Measurements from ENCODE around the gene COLEC12. TPM values are rescaled to one million over a fixed set of nuclear protein-coding genes. Genes with fewer than 3 reads are reported as not detected.

The COLEC12 gene
- polyA plus RNA-seq, 4 donors: 0.22 to 5.4 (median 2.0) TPM

DNA sequence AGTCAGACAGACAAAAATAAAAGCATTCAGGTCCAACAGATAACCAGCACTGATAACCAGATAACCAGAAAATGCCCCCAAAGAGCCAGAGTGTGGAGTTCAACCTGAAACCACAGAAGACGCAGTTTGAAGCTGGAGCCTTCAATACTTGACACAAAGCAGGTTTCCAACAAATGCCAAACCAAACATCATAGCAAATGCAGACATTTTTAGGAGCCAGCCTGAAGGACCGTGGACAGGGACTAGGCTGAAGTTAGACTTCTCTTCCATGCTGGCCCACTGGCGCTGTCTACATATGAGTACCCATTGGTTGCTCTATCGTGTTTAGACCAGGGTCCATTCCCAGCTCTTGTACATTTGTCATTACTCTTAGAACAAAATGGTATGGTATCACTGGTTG lies 9.9 kb downstream of the COLEC12 start:
- Histone ChIP-seq H3K4me3 (ENCODE audit: low read depth in 1 of 3, low read length in 3 of 3) (no peak overlapping the region), H3K27me3 (ENCODE audit: control insufficient read depth in 3 of 3, insufficient read depth in 3 of 3, low read length in 3 of 3) (no peaks in the 10 kb centered on the region), H3K9me3 (ENCODE audit: control insufficient read depth in 2 of 2, insufficient read depth in 1 of 2, low read depth in 1 of 2, low read length in 1 of 2) (peaks cover 0 to 5% of the 10 kb centered on the region in 2 donors), H3K36me3 (ENCODE audit: control insufficient read depth in 3 of 3, insufficient read depth in 2 of 3, low read depth in 1 of 3, low read length in 3 of 3) (no peaks in the 10 kb centered on the region), H3K27ac (ENCODE audit: low read depth in 1 of 3, low read length in 2 of 3) (no peak overlapping the region), H3K4me1 (ENCODE audit: control insufficient read depth in 3 of 3, insufficient read depth in 2 of 3, low read depth in 1 of 3, low read length in 2 of 3) (no peaks in the 10 kb centered on the region)
- DNase-seq (no peak), FAIRE-seq (no peak)
- WGBS, 3 donors: 78 to 82% (median 80%) methylated on average over 4 of the region's 4 CpGs

- Histone ChIP-seq H3K36me3 (ENCODE audit: control insufficient read depth in 3 of 3, insufficient read depth in 2 of 3, low read depth in 1 of 3, low read length in 3 of 3) (no peaks in the 10 kb centered on the region), H3K4me1 (ENCODE audit: control insufficient read depth in 3 of 3, insufficient read depth in 2 of 3, low read depth in 1 of 3, low read length in 2 of 3) (no peaks in the 10 kb centered on the region), H3K27me3 (ENCODE audit: control insufficient read depth in 3 of 3, insufficient read depth in 3 of 3, low read length in 3 of 3) (no peaks in the 10 kb centered on the region), H3K4me3 (ENCODE audit: low read depth in 1 of 3, low read length in 3 of 3) (no peak overlapping the region), H3K9me3 (ENCODE audit: control insufficient read depth in 2 of 2, insufficient read depth in 1 of 2, low read depth in 1 of 2, low read length in 1 of 2) (peaks cover 0 to 5% of the 10 kb centered on the region in 2 donors), H3K27ac (ENCODE audit: low read depth in 1 of 3, low read length in 2 of 3) (no peak overlapping the region)
- WGBS, 3 donors: 46 to 66% (median 52%) methylated on average over 5 of the region's 5 CpGs
- DNase-seq (no peak), FAIRE-seq (no peak)
These were observed 10.5 kb downstream of the COLEC12 start for GRCh38 chr18:490024-490366.

- Histone ChIP-seq H3K27ac (ENCODE audit: low read depth in 1 of 3, low read length in 2 of 3) (no peak overlapping the region), H3K27me3 (ENCODE audit: control insufficient read depth in 3 of 3, insufficient read depth in 3 of 3, low read length in 3 of 3) (no peaks in the 10 kb centered on the region), H3K9me3 (ENCODE audit: control insufficient read depth in 2 of 2, insufficient read depth in 1 of 2, low read depth in 1 of 2, low read length in 1 of 2) (peaks cover 0 to 5% of the 10 kb centered on the region in 2 donors), H3K36me3 (ENCODE audit: control insufficient read depth in 3 of 3, insufficient read depth in 2 of 3, low read depth in 1 of 3, low read length in 3 of 3) (no peaks in the 10 kb centered on the region), H3K4me1 (ENCODE audit: control insufficient read depth in 3 of 3, insufficient read depth in 2 of 3, low read depth in 1 of 3, low read length in 2 of 3) (no peaks in the 10 kb centered on the region), H3K4me3 (ENCODE audit: low read depth in 1 of 3, low read length in 3 of 3) (no peak overlapping the region)
- DNase-seq (no peak), FAIRE-seq (no peak)
- 71 to 76% (median 74%) methylated on average over 8 of the region's 8 CpGs for WGBS, 3 donors
These were observed 11.1 kb downstream of the COLEC12 start for GRCh38 chr18:489244-490023.

GRCh38 chr18:486929-487740 lies 13.4 kb downstream of the COLEC12 start:
- FAIRE-seq: no peak
- WGBS, 3 donors: 60 to 79% (median 70%) methylated on average over 3 of the region's 3 CpGs

DNA sequence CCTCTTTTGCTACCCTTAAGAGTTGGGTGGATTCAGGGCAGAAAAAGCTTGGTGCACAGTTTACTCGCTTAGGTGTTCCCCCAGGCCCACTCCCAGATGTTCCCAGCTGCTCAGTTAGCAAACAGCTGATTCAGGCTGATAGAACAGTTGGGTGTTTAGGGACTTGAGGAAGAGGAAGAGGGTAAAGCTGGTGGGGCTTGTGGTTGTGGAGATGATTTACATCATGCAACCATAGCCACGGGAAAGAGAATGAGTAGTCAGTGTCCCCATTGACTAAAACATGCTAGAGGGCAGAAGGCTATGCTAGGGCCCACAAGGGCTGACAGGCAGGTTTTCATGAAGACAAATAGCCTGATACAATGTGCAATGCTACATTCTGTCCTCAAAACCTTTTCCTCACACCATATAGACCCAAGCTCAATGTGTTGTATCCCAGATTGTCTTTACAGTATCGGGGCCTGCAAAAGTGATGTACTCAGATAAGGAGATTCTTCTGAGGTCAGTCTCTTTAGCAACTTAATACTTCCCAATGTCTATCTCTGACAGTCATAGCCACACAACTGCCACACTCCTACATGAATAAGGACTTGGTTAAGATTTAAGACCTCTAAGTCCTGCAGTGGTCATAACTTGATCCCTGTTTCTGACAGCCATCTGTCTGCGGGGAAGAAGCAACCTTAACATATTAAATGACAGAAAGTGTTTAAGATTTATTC lies 15.6 kb downstream of the COLEC12 start:
- Histone ChIP-seq H3K9me3 (ENCODE audit: control insufficient read depth in 2 of 2, insufficient read depth in 1 of 2, low read depth in 1 of 2, low read length in 1 of 2) (peaks cover 0 to 5% of the 10 kb centered on the region in 2 donors), H3K4me3 (ENCODE audit: low read depth in 1 of 3, low read length in 3 of 3) (no peak overlapping the region), H3K27ac (ENCODE audit: low read depth in 1 of 3, low read length in 2 of 3) (no peak overlapping the region), H3K4me1 (ENCODE audit: control insufficient read depth in 3 of 3, insufficient read depth in 2 of 3, low read depth in 1 of 3, low read length in 2 of 3) (no peaks in the 10 kb centered on the region), H3K36me3 (ENCODE audit: control insufficient read depth in 3 of 3, insufficient read depth in 2 of 3, low read depth in 1 of 3, low read length in 3 of 3) (peaks cover 0 to 3% (median 0%) of the 10 kb centered on the region in 3 donors), H3K27me3 (ENCODE audit: control insufficient read depth in 3 of 3, insufficient read depth in 3 of 3, low read length in 3 of 3) (no peaks in the 10 kb centered on the region)
- 55 to 79% (median 78%) methylated on average over 4 of the region's 4 CpGs for WGBS, 3 donors
- no peak for FAIRE-seq
- DNase-seq: no peak

More at GRCh38 chr18:486929-487740, 13.4 kb downstream of the COLEC12 start:
- H3K4me1 ChIP-seq (ENCODE audit: control insufficient read depth in 3 of 3, insufficient read depth in 2 of 3, low read depth in 1 of 3, low read length in 2 of 3): no peaks in the 10 kb centered on the region
- no peak for DNase-seq
- no peak overlapping the region for H3K4me3 ChIP-seq (ENCODE audit: low read depth in 1 of 3, low read length in 3 of 3)
- no peak overlapping the region for H3K27ac ChIP-seq (ENCODE audit: low read depth in 1 of 3, low read length in 2 of 3)
- no peaks in the 10 kb centered on the region for H3K36me3 ChIP-seq (ENCODE audit: control insufficient read depth in 3 of 3, insufficient read depth in 2 of 3, low read depth in 1 of 3, low read length in 3 of 3)
- H3K27me3 ChIP-seq (ENCODE audit: control insufficient read depth in 3 of 3, insufficient read depth in 3 of 3, low read length in 3 of 3): no peaks in the 10 kb centered on the region
- peaks cover 0 to 5% of the 10 kb centered on the region in 2 donors for H3K9me3 ChIP-seq (ENCODE audit: control insufficient read depth in 2 of 2, insufficient read depth in 1 of 2, low read depth in 1 of 2, low read length in 1 of 2)

GRCh38 chr18:478681-479080 lies 21.8 kb downstream of the COLEC12 start:
- no peak for DNase-seq
- FAIRE-seq: no peak
- Histone ChIP-seq H3K4me3 (ENCODE audit: low read depth in 1 of 3, low read length in 3 of 3) (no peak overlapping the region), H3K36me3 (ENCODE audit: control insufficient read depth in 3 of 3, insufficient read depth in 2 of 3, low read depth in 1 of 3, low read length in 3 of 3) (peaks cover 0 to 3% (median 0%) of the 10 kb centered on the region in 3 donors), H3K27me3 (ENCODE audit: control insufficient read depth in 3 of 3, insufficient read depth in 3 of 3, low read length in 3 of 3) (no peaks in the 10 kb centered on the region), H3K9me3 (ENCODE audit: control insufficient read depth in 2 of 2, insufficient read depth in 1 of 2, low read depth in 1 of 2, low read length in 1 of 2) (no peaks in the 10 kb centered on the region), H3K27ac (ENCODE audit: low read depth in 1 of 3, low read length in 2 of 3) (no peak overlapping the region), H3K4me1 (ENCODE audit: control insufficient read depth in 3 of 3, insufficient read depth in 2 of 3, low read depth in 1 of 3, low read length in 2 of 3) (peaks cover 0 to 9% (median 0%) of the 10 kb centered on the region in 3 donors)
- 77 to 87% (median 78%) methylated on average over 5 of the region's 5 CpGs for WGBS, 3 donors

GRCh38 chr18:477565-477964 lies 22.9 kb downstream of the COLEC12 start:
- 34 to 51% (median 39%) methylated on average over 2 of the region's 2 CpGs for WGBS, 3 donors
- FAIRE-seq (no peak), DNase-seq (no peak)
- H3K36me3 ChIP-seq (ENCODE audit: control insufficient read depth in 3 of 3, insufficient read depth in 2 of 3, low read depth in 1 of 3, low read length in 3 of 3): peaks cover 0 to 3% (median 0%) of the 10 kb centered on the region in 3 donors
- H3K4me3 ChIP-seq (ENCODE audit: low read depth in 1 of 3, low read length in 3 of 3): no peak overlapping the region
- H3K9me3 ChIP-seq (ENCODE audit: control insufficient read depth in 2 of 2, insufficient read depth in 1 of 2, low read depth in 1 of 2, low read length in 1 of 2): no peaks in the 10 kb centered on the region
- H3K4me1 ChIP-seq (ENCODE audit: control insufficient read depth in 3 of 3, insufficient read depth in 2 of 3, low read depth in 1 of 3, low read length in 2 of 3): peaks cover 0 to 9% (median 0%) of the 10 kb centered on the region in 3 donors
- no peak overlapping the region for H3K27ac ChIP-seq (ENCODE audit: low read depth in 1 of 3, low read length in 2 of 3)
- no peaks in the 10 kb centered on the region for H3K27me3 ChIP-seq (ENCODE audit: control insufficient read depth in 3 of 3, insufficient read depth in 3 of 3, low read length in 3 of 3)

DNA sequence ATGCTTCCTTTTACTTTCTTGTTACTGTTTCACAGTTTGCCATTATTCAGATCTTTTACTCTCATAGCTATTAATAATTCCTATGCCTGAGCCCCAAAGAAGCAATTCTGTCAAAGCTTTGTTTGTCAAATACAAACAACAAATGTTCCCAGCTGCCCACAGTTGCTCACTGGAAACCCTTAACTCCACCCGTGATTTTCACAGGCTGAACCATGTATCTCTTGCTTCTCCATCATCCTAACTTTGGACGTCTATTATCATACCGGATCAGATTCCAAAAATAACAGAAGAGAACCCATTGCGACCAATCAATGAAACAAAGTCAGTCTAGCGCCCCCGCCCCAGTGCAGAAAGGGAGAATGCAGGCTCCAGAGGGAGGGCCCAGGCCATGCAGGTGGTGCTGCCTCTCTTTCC lies 24.2 kb downstream of the COLEC12 start:
- no peak for DNase-seq
- Histone ChIP-seq H3K36me3 (ENCODE audit: control insufficient read depth in 3 of 3, insufficient read depth in 2 of 3, low read depth in 1 of 3, low read length in 3 of 3) (peaks cover 0 to 3% (median 0%) of the 10 kb centered on the region in 3 donors), H3K4me3 (ENCODE audit: low read depth in 1 of 3, low read length in 3 of 3) (no peak overlapping the region), H3K27ac (ENCODE audit: low read depth in 1 of 3, low read length in 2 of 3) (no peak overlapping the region), H3K27me3 (ENCODE audit: control insufficient read depth in 3 of 3, insufficient read depth in 3 of 3, low read length in 3 of 3) (no peaks in the 10 kb centered on the region), H3K4me1 (ENCODE audit: control insufficient read depth in 3 of 3, insufficient read depth in 2 of 3, low read depth in 1 of 3, low read length in 2 of 3) (peaks cover 0 to 9% (median 0%) of the 10 kb centered on the region in 3 donors), H3K9me3 (ENCODE audit: control insufficient read depth in 2 of 2, insufficient read depth in 1 of 2, low read depth in 1 of 2, low read length in 1 of 2) (no peaks in the 10 kb centered on the region)
- 58 to 69% (median 61%) methylated on average over 6 of the region's 6 CpGs for WGBS, 3 donors
- no peak for FAIRE-seq

Measured in small intestine (tissue), 7 donors.